CD4-positive, CD25-positive, alpha-beta regulatory T cell (primary cell): ENCODE data around the gene DNTTIP2. TPM values are rescaled to one million over a fixed set of nuclear protein-coding genes. Genes with fewer than 3 reads are reported as not detected.

ENCODE experiments used
- ATAC-seq, 2 donors: fragments of 150-1000 bp; cut with Tn5 transposase; one replicate each; pipeline ENCODE4 v1.10.0; 2021; ENCODE audit warnings: low read depth in 2 of 2, moderate number of reproducible peaks in 2 of 2, moderate library complexity in 1 of 2
- DNase-seq, 3 donors: peaks; one replicate each; pipeline versions ENCODE4 v3.0.0 to v3.0.0-alpha.2; 2012 to 2022; ENCODE audit warnings: mixed read lengths in 1 of 3
- H3K27ac ChIP-seq: one replicate; pipeline ENCODE4 v1.7.0; 2013; ENCODE audit warnings: mild to moderate bottlenecking, low read length; ENCODE audit not compliant: insufficient read depth, poor library complexity, severe bottlenecking
- H3K27me3 ChIP-seq: one replicate; pipeline ENCODE4 v1.7.0; 2013; ENCODE audit warnings: low read length; ENCODE audit not compliant: control insufficient read depth, insufficient read depth
- H3K36me3 ChIP-seq: one replicate; pipeline ENCODE4 v1.7.0; 2013; ENCODE audit warnings: mild to moderate bottlenecking, low read length, moderate library complexity; ENCODE audit not compliant: control insufficient read depth, insufficient read depth
- H3K4me1 ChIP-seq: 2 replicates; pipeline ENCODE4 v1.7.0; 2013; ENCODE audit warnings: mild to moderate bottlenecking, low read length; ENCODE audit not compliant: insufficient read depth, control insufficient read depth, poor library complexity, severe bottlenecking
- H3K4me3 ChIP-seq: one replicate; pipeline ENCODE4 v1.7.0; 2013; ENCODE audit warnings: low read depth, mild to moderate bottlenecking, low read length, moderate library complexity
- H3K9me3 ChIP-seq, 2 experiments: 1 replicate in 1 of 2; 2 replicates in 1 of 2; pipeline ENCODE4 v1.7.0; 2013; ENCODE audit warnings: low read length in 2 of 2, mild to moderate bottlenecking in 1 of 2, moderate library complexity in 1 of 2; ENCODE audit not compliant: control insufficient read depth in 2 of 2
- H3K27ac Mint-ChIP-seq, 3 donors: one replicate each; pipeline ENCODE4 v1.8.0; 2020 to 2022; ENCODE audit warnings: mild to moderate bottlenecking in 3 of 3, mixed read lengths in 3 of 3, moderate library complexity in 2 of 3
- H3K27me3 Mint-ChIP-seq: one replicate; pipeline ENCODE4 v1.8.0; 2022; ENCODE audit warnings: mild to moderate bottlenecking, mixed read lengths
- H3K36me3 Mint-ChIP-seq: one replicate; pipeline ENCODE4 v1.8.0; 2020; ENCODE audit warnings: mixed read lengths
- H3K4me1 Mint-ChIP-seq, 4 donors: one replicate each; pipeline ENCODE4 v1.8.0; 2020 to 2022; ENCODE audit warnings: mixed read lengths in 4 of 4, mild to moderate bottlenecking in 1 of 4
- H3K4me3 Mint-ChIP-seq, 4 donors: one replicate each; pipeline ENCODE4 v1.8.0; 2020 to 2022; ENCODE audit warnings: mild to moderate bottlenecking in 4 of 4, mixed read lengths in 4 of 4, moderate library complexity in 3 of 4
- H3K9me3 Mint-ChIP-seq, 7 donors: one replicate each; pipeline ENCODE4 v1.8.0; 2020 to 2022; ENCODE audit warnings: mixed read lengths in 7 of 7, mild to moderate bottlenecking in 3 of 7, moderate library complexity in 2 of 7
- polyA plus RNA-seq, 4 donors: library from polyadenylated mRNA; unstranded; fragments of 300-500 nt; fragmentation: Illumina TruSeq; gene quantifications; one replicate each; pipeline ENCODE4 v1.2.3, GENCODE V29; 2021
- total RNA-seq: library from RNA; stranded (reverse); gene quantifications from one replicate; pipeline ENCODE4 v1.2.3, GENCODE V29; 2022

Gene DNTTIP2
- total and polyA plus RNA-seq, 5 donors from 2014 or later, result 70.4 to 87.2 (median 74.2) TPM

- Histone ChIP-seq H3K4me1 (peaks cover 16% of the 10 kb centered on the region), H3K27me3 (no peaks in the 10 kb centered on the region), H3K27ac (peak overlapping the region; percentile 90), H3K4me3 (peak overlapping the region; percentile 83), H3K36me3 (no peaks in the 10 kb centered on the region), H3K9me3 (no peaks in the 10 kb centered on the region)
- peak; percentile 78 to 89 (median 85) for DNase-seq
- Mint-ChIP-seq H3K4me1 (peaks cover 6 to 42% (median 24%) of the 10 kb centered on the region in 4 donors), H3K27ac (peak overlapping the region; percentile 88 to 99 (median 93)), H3K36me3 (no peaks in the 10 kb centered on the region), H3K4me3 (peak overlapping the region; percentile 87 to 99 (median 91)), H3K27me3 (peaks cover 27% of the 10 kb centered on the region), H3K9me3 (peaks cover 0 to 8% (median 0%) of the 10 kb centered on the region in 7 donors)
- peak; percentile 51 to 52 for ATAC-seq
Observed at GRCh38 chr1:93846206-93846991, 32.6 kb downstream of the DNTTIP2 start.

DNA sequence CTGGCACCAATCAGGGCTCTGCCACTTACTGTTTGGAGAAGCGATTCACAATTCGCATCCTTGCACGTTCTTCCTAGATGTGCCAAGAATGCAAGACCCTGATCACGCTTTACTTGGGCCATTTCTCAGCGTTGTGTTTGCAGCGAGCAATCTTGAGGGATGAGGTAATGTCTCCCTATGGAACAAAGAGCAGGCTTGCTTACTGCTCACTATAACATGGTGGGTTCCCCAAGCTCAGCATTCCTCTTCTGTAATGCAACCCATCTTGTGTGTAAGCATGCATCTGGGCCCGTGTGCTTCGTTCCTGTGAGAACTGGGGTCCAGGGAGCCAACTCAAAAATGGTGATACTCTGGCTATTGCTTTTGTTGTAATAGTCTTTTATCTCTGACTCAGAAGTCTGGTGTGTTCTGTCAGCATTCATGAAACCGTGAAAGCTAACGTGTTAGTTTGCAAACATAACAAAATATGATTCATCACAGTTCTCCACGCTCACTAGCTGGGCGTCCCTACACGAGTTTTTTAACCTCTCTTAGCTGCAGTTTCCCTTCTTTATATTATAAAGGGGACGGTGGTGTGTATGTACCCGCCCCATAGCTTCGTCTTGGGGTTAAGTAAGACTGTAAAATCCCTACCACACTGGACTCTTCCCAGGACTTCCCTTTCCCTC is 33.3 kb downstream of the DNTTIP2 start:
- H3K4me1 ChIP-seq, result peaks cover 16% of the 10 kb centered on the region
- H3K27me3 Mint-ChIP-seq, result peaks cover 22% of the 10 kb centered on the region
- peak overlapping the region; percentile 87 to 99 (median 91) for H3K4me3 Mint-ChIP-seq
- peaks cover 6 to 42% (median 24%) of the 10 kb centered on the region in 4 donors for H3K4me1 Mint-ChIP-seq
- H3K4me3 ChIP-seq, result peak overlapping the region; percentile 83
- H3K27ac Mint-ChIP-seq, result peak overlapping the region; percentile 88 to 99 (median 93)
- H3K9me3 ChIP-seq, result no peaks in the 10 kb centered on the region
- peaks cover 0 to 8% (median 0%) of the 10 kb centered on the region in 7 donors for H3K9me3 Mint-ChIP-seq
- H3K36me3 Mint-ChIP-seq, result no peaks in the 10 kb centered on the region
- peak overlapping the region; percentile 90 for H3K27ac ChIP-seq
- ATAC-seq (peak; percentile 45 to 50), DNase-seq (peak in 1 of 3 donors; percentile 58)
- no peaks in the 10 kb centered on the region for H3K27me3 ChIP-seq
- H3K36me3 ChIP-seq, result no peaks in the 10 kb centered on the region

DNA sequence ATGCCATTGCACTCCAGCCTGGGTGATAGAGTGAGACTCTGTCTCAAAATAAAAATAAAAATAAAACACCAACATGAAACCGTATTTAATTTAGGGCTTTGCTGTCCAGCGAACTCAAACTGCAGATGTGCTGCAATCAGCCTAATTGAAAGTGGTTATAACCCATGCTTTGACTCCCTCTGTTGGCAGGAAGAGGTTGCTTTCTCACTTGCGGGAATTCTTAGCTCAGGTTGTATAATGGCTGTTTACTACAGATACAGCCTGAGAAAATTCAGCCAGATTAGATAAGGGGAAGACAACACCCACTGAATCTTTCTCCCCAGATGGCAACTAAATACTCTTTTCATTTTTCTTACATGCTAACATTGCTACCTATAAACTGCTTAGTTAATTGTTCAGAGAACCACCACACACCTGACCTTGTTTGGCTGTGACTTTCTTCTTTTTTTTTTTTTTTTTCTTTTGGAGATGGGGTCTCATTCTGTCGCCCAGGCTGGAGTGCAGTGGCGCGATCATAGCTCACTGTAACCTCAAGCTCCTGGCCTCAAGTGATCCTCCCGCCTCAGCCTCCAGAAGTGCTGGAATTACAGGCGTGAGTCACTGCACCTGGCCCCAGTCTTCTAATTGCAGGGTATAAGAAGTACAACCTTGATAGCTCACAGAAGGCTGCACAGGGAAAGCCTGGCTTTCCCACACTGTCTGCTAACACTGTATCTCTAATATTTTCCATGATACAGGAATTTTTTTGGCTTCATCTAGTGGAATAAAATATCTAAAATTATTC is 34.6 kb downstream of the DNTTIP2 start:
- Histone ChIP-seq H3K4me1 (peaks cover 16% of the 10 kb centered on the region), H3K27ac (no peak overlapping the region), H3K36me3 (no peaks in the 10 kb centered on the region), H3K27me3 (no peaks in the 10 kb centered on the region), H3K9me3 (no peaks in the 10 kb centered on the region), H3K4me3 (peak overlapping the region; percentile 21)
- Mint-ChIP-seq H3K36me3 (no peaks in the 10 kb centered on the region), H3K27me3 (peaks cover 18% of the 10 kb centered on the region), H3K4me3 (peak overlapping the region in 3 of 4 donors; percentile 47 to 89 (median 81)), H3K9me3 (peaks cover 0 to 8% (median 0%) of the 10 kb centered on the region in 7 donors), H3K4me1 (peaks cover 6 to 37% (median 24%) of the 10 kb centered on the region in 4 donors), H3K27ac (peak overlapping the region; percentile 65 to 79 (median 67))
- no peak for ATAC-seq
- peak; percentile 17 to 74 (median 63) for DNase-seq

GRCh38 chr1:93842750-93843500 is 36.1 kb downstream of the DNTTIP2 start:
- H3K27ac Mint-ChIP-seq, result peak overlapping the region in 2 of 3 donors; percentile 22 to 43
- peak overlapping the region in 1 of 4 donors; percentile 21 for H3K4me3 Mint-ChIP-seq
- ATAC-seq, result no peak
- H3K27me3 ChIP-seq, result no peaks in the 10 kb centered on the region
- H3K4me1 ChIP-seq, result peaks cover 10% of the 10 kb centered on the region
- H3K27me3 Mint-ChIP-seq, result peaks cover 14% of the 10 kb centered on the region
- DNase-seq, result no peak
- no peaks in the 10 kb centered on the region for H3K9me3 ChIP-seq
- no peak overlapping the region for H3K4me3 ChIP-seq
- H3K36me3 Mint-ChIP-seq, result no peaks in the 10 kb centered on the region
- H3K4me1 Mint-ChIP-seq, result peaks cover 6 to 29% (median 18%) of the 10 kb centered on the region in 4 donors
- peaks cover 0 to 6% (median 0%) of the 10 kb centered on the region in 7 donors for H3K9me3 Mint-ChIP-seq
- no peak overlapping the region for H3K27ac ChIP-seq
- no peaks in the 10 kb centered on the region for H3K36me3 ChIP-seq

- Histone ChIP-seq H3K4me3 (no peak overlapping the region), H3K4me1 (peaks cover 8% of the 10 kb centered on the region), H3K27me3 (no peaks in the 10 kb centered on the region), H3K36me3 (no peaks in the 10 kb centered on the region), H3K9me3 (no peaks in the 10 kb centered on the region), H3K27ac (no peak overlapping the region)
- no peaks in the 10 kb centered on the region for H3K9me3 Mint-ChIP-seq
- no peak overlapping the region for H3K4me3 Mint-ChIP-seq
- peaks cover 5% of the 10 kb centered on the region for H3K36me3 Mint-ChIP-seq
- peaks cover 5% of the 10 kb centered on the region for H3K27me3 Mint-ChIP-seq
- ATAC-seq, result no peak
- peaks cover 5 to 20% (median 12%) of the 10 kb centered on the region in 4 donors for H3K4me1 Mint-ChIP-seq
- DNase-seq, result no peak
- H3K27ac Mint-ChIP-seq, result no peak overlapping the region
Observed at GRCh38 chr1:93841771-93842170, 37.2 kb downstream of the DNTTIP2 start.

- Mint-ChIP-seq H3K9me3 (no peaks in the 10 kb centered on the region), H3K4me1 (peaks cover 5 to 18% (median 11%) of the 10 kb centered on the region in 4 donors), H3K27ac (no peak overlapping the region), H3K27me3 (peaks cover 5% of the 10 kb centered on the region), H3K36me3 (peaks cover 5% of the 10 kb centered on the region), H3K4me3 (no peak overlapping the region)
- Histone ChIP-seq H3K9me3 (no peaks in the 10 kb centered on the region), H3K4me1 (peaks cover 6% of the 10 kb centered on the region), H3K36me3 (no peaks in the 10 kb centered on the region), H3K4me3 (no peak overlapping the region), H3K27me3 (no peaks in the 10 kb centered on the region), H3K27ac (no peak overlapping the region)
- DNase-seq (no peak), ATAC-seq (no peak)
Observed at GRCh38 chr1:93840956-93841482, 38.0 kb downstream of the DNTTIP2 start.
